ENCODE results near the gene TLE3.

GRCh38 chr15:70020229-70020628, 77.5 kb downstream of the TLE3 start:
- no peak for TF ChIP-seq EZH2phosphoT487 (IDR thresholded peaks at IDR 0.05; ENCODE audit: low read depth, severe bottlenecking, unreplicated experiment)
- no peak for TF ChIP-seq CTCF (IDR thresholded peaks at IDR 0.05; ENCODE audit: poor library complexity)
- no peak for TF ChIP-seq EZH2 (IDR thresholded peaks at IDR 0.05; ENCODE audit: borderline replicate concordance)

All from hepatocyte (in vitro differentiated cells).